H1 (cell line): ENCODE results near the gene BMP4. TPM values are rescaled to one million over a fixed set of nuclear protein-coding genes. Genes with fewer than 3 reads are reported as not detected.

Source experiments
- CTCF ChIA-PET: fragments of 300-600 bp; sonication (Branson Sonifier 250); formaldehyde crosslinking; loops from one replicate; lab custom pipeline; 2021; ENCODE audit not compliant: partially characterized antibody; lab: Charles Lee
- POLR2A ChIA-PET: fragments of 300-600 bp; sonication (Branson Sonifier 250); formaldehyde crosslinking; loops from one replicate; lab custom pipeline; 2021; ENCODE audit warnings: inconsistent platforms; ENCODE audit not compliant: partially characterized antibody; lab: Charles Lee
- DNase-seq, 2 experiments: peaks; one replicate each; pipeline versions ENCODE4 v3.0.0 to v3.0.0-alpha.2; 2010 to 2022; ENCODE audit warnings: low spot score in 2 of 2, low read depth in 1 of 2, mixed read lengths in 1 of 2
- FAIRE-seq: peaks from 2 replicates; lab custom pipeline; 2011; peaks lifted over from hg19 to GRCh38; lab: Jason Lieb, UNC
- H2AFZ ChIP-seq: 2 replicates; pipeline ENCODE4 v1.8.1; 2012; ENCODE audit warnings: low read length, inconsistent platforms
- H2AK5ac ChIP-seq: 2 replicates; pipeline ENCODE4 v1.6.1; 2013; ENCODE audit warnings: low read depth, low read length
- H2BK120ac ChIP-seq: replicated peaks from 2 replicates; pipeline ENCODE3; 2013; ENCODE audit warnings: low read depth, low read length, inconsistent platforms
- H2BK12ac ChIP-seq: 2 replicates; pipeline ENCODE4 v1.6.1; 2013; ENCODE audit warnings: low read depth, low read length
- H2BK15ac ChIP-seq: 2 replicates; pipeline ENCODE4 v1.6.1; 2013; ENCODE audit warnings: low read length
- H2BK20ac ChIP-seq: 2 replicates; pipeline ENCODE4 v1.6.1; 2013; ENCODE audit warnings: low read length
- H2BK5ac ChIP-seq: 2 replicates; pipeline ENCODE4 v1.6.1; 2013; ENCODE audit warnings: low read depth, low read length
- H3K14ac ChIP-seq: 2 replicates; pipeline ENCODE4 v1.6.1; 2013; ENCODE audit warnings: inconsistent platforms; ENCODE audit not compliant: insufficient read length
- H3K18ac ChIP-seq: 2 replicates; pipeline ENCODE4 v1.6.1; 2013; ENCODE audit warnings: low read length; ENCODE audit errors: extremely low read depth
- H3K23ac ChIP-seq: 2 replicates; pipeline ENCODE4 v1.6.1; 2013; ENCODE audit warnings: inconsistent platforms; ENCODE audit not compliant: insufficient read length
- H3K23me2 ChIP-seq: 2 replicates; pipeline ENCODE4 v1.6.1; 2013; ENCODE audit warnings: low read depth, low read length
- H3K27ac ChIP-seq: 2 replicates; pipeline ENCODE4 v1.6.1; 2011; ENCODE audit warnings: low read depth, low read length, inconsistent platforms
- H3K27me3 ChIP-seq, 4 experiments: replicated peaks in 1 of 4; 1 replicate in 1 of 4; 2 replicates in 3 of 4; pipeline versions ENCODE4 v1.6.1 to v1.8.1; 2011 to 2013; ENCODE audit warnings: low read length in 3 of 4, mild to moderate bottlenecking in 3 of 4, inconsistent platforms in 2 of 4, mixed read lengths in 2 of 4, moderate library complexity in 1 of 4; ENCODE audit not compliant: control insufficient read depth in 3 of 4, insufficient read depth in 3 of 4; ENCODE audit errors: extremely low read depth in 1 of 4
- H3K36me3 ChIP-seq, 4 experiments: 2 replicates each; pipeline versions ENCODE4 v1.6.1 to v1.8.1; 2011 to 2013; ENCODE audit warnings: mild to moderate bottlenecking in 4 of 4, low read length in 3 of 4, moderate library complexity in 2 of 4, control low read depth in 1 of 4, inconsistent platforms in 1 of 4; ENCODE audit not compliant: insufficient read depth in 4 of 4, control insufficient read depth in 2 of 4
- H3K4ac ChIP-seq: replicated peaks from 2 replicates; pipeline ENCODE3; 2013; ENCODE audit warnings: low read length, low read depth, mixed read lengths, inconsistent platforms; ENCODE audit not compliant: insufficient read length
- H3K4me1 ChIP-seq, 4 experiments: replicated peaks in 1 of 4; 1 replicate in 1 of 4; 2 replicates in 3 of 4; pipeline versions ENCODE4 v1.6.1 to v1.8.1; 2011 to 2013; ENCODE audit warnings: low read length in 3 of 4, inconsistent platforms in 2 of 4, mixed read lengths in 1 of 4; ENCODE audit not compliant: insufficient read depth in 4 of 4, control insufficient read depth in 3 of 4
- H3K4me2 ChIP-seq, 2 experiments: 2 replicates each; pipeline versions ENCODE4 v1.6.1 to v1.8.1; 2011 to 2013; ENCODE audit warnings: low read depth in 2 of 2, low read length in 2 of 2, control low read depth in 1 of 2, inconsistent platforms in 1 of 2, mild to moderate bottlenecking in 1 of 2; ENCODE audit not compliant: insufficient read depth in 1 of 2
- H3K4me3 ChIP-seq, 4 experiments: fragments of 200-600, 300-600 bp in 1 of 4; sonication (generic), shearing (Covaris generic), sonication (Bioruptor Twin) in 1 of 4; 2 replicates each; pipeline versions ENCODE4 v1.5.1 to v1.8.1; 2011 to 2016; ENCODE audit warnings: low read length in 4 of 4, low read depth in 3 of 4, control low read depth in 2 of 4, inconsistent platforms in 2 of 4, mild to moderate bottlenecking in 2 of 4, mixed read lengths in 1 of 4, moderate library complexity in 1 of 4; ENCODE audit not compliant: insufficient read depth in 2 of 4; ENCODE audit errors: extremely low read depth in 1 of 4
- H3K56ac ChIP-seq: replicated peaks from 2 replicates; pipeline ENCODE3; 2013; ENCODE audit warnings: low read depth, mild to moderate bottlenecking, mixed read lengths, low read length, inconsistent platforms; ENCODE audit not compliant: insufficient read length
- H3K79me1 ChIP-seq: 2 replicates; pipeline ENCODE4 v1.6.1; 2013; ENCODE audit warnings: low read depth, low read length, control low read depth
- H3K79me2 ChIP-seq, 2 experiments: 2 replicates each; pipeline versions ENCODE4 v1.6.1 to v1.8.1; 2012 to 2013; ENCODE audit warnings: low read length in 2 of 2, mild to moderate bottlenecking in 2 of 2, inconsistent platforms in 1 of 2; ENCODE audit not compliant: insufficient read depth in 2 of 2, control insufficient read depth in 1 of 2
- H3K9ac ChIP-seq, 4 experiments: replicated peaks in 1 of 4; 1 replicate in 1 of 4; 2 replicates in 3 of 4; pipeline versions ENCODE4 v1.6.1 to v1.8.1; 2011 to 2013; ENCODE audit warnings: low read depth in 3 of 4, low read length in 3 of 4, control low read depth in 2 of 4, mild to moderate bottlenecking in 2 of 4, moderate library complexity in 2 of 4, inconsistent platforms in 1 of 4; ENCODE audit errors: extremely low read depth in 1 of 4
- H3K9me3 ChIP-seq, 2 experiments: 2 replicates each; pipeline versions ENCODE4 v1.6.1 to v1.8.1; 2012 to 2013; ENCODE audit warnings: mild to moderate bottlenecking in 2 of 2, moderate library complexity in 2 of 2, control low read depth in 1 of 2, inconsistent platforms in 1 of 2, low read depth in 1 of 2, low read length in 1 of 2, mixed read lengths in 1 of 2; ENCODE audit not compliant: insufficient read depth in 2 of 2
- H4K20me1 ChIP-seq, 2 experiments: replicated peaks in 1 of 2; 2 replicates each; pipeline versions ENCODE3 to v1.8.1; 2011 to 2013; ENCODE audit warnings: inconsistent platforms in 2 of 2, low read length in 2 of 2, mild to moderate bottlenecking in 1 of 2; ENCODE audit not compliant: insufficient read depth in 2 of 2, control insufficient read depth in 1 of 2
- H4K5ac ChIP-seq: 2 replicates; pipeline ENCODE4 v1.6.1; 2013; ENCODE audit warnings: low read length, low read depth, mixed read lengths, inconsistent platforms; ENCODE audit not compliant: insufficient read length
- H4K8ac ChIP-seq: 2 replicates; pipeline ENCODE4 v1.8.0; 2013; ENCODE audit warnings: mild to moderate bottlenecking, moderate library complexity, low read length, inconsistent platforms; ENCODE audit not compliant: insufficient read depth; ENCODE audit errors: extremely low read depth
- H4K91ac ChIP-seq: replicated peaks from 2 replicates; pipeline ENCODE3; 2013; ENCODE audit warnings: low read length, mixed read lengths, inconsistent platforms; ENCODE audit not compliant: insufficient read length
- BRCA1 ChIP-seq: IDR thresholded peaks from 2 replicates; pipeline ENCODE4 v1.6.1; 2012; ENCODE audit warnings: low read depth, low read length, improper control_type of control experiment
- GABPA ChIP-seq: IDR thresholded peaks from 2 replicates; pipeline ENCODE4 v1.6.1; 2011; ENCODE audit warnings: mild to moderate bottlenecking, low read length, moderate library complexity, borderline replicate concordance; ENCODE audit not compliant: insufficient read depth
- HDAC2 ChIP-seq, 2 experiments: fragments of 300-600 bp in 1 of 2; sonication (generic) in 1 of 2; IDR thresholded peaks; 2 replicates each; pipeline ENCODE4 v1.6.1; 2011 to 2012; ENCODE audit warnings: low read depth in 2 of 2, low read length in 2 of 2, mild to moderate bottlenecking in 2 of 2, moderate library complexity in 2 of 2, borderline replicate concordance in 1 of 2, inconsistent platforms in 1 of 2
- MAX ChIP-seq: IDR thresholded peaks from 2 replicates; pipeline ENCODE4 v1.6.1; 2012; ENCODE audit warnings: inconsistent platforms
- SAP30 ChIP-seq: fragments of 300-600 bp; sonication (generic); IDR thresholded peaks from 2 replicates; pipeline ENCODE4 v1.7.1; 2012; ENCODE audit warnings: low read length, moderate library complexity, mild to moderate bottlenecking, inconsistent platforms; ENCODE audit not compliant: insufficient read depth, insufficient replicate concordance
- SIN3A ChIP-seq, 2 experiments: IDR thresholded peaks in 1 of 2; conservative IDR thresholded peaks in 1 of 2; 2 replicates each; pipeline ENCODE4 v1.6.1; 2011 to 2012; ENCODE audit warnings: low read length in 2 of 2, improper control_type of control experiment in 1 of 2, low read depth in 1 of 2, mild to moderate bottlenecking in 1 of 2
- SIRT6 ChIP-seq: IDR thresholded peaks from one replicate; pipeline ENCODE4 v1.7.1; 2012; ENCODE audit warnings: low read length, inconsistent platforms
- SIX5 ChIP-seq: IDR thresholded peaks from 2 replicates; pipeline ENCODE4 v1.6.1; 2011; ENCODE audit warnings: mild to moderate bottlenecking, low read depth, low read length
- TAF1 ChIP-seq: IDR thresholded peaks from 2 replicates; pipeline ENCODE4 v1.6.1; 2011; ENCODE audit warnings: mild to moderate bottlenecking, low read depth, low read length
- TBP ChIP-seq: IDR thresholded peaks from 2 replicates; pipeline ENCODE4 v1.6.1; 2011; ENCODE audit warnings: low read depth, low read length, improper control_type of control experiment
- WGBS, 2 experiments: shearing (Covaris generic) in 1 of 2; methylation state at CpG; one replicate each; pipeline versions ENCODE4 v1.1.6 to v1.1.7; 2013 to 2015; ENCODE audit warnings: low lambda C conversion rate in 2 of 2, mixed read lengths in 2 of 2, inconsistent platforms in 1 of 2, low coverage in 1 of 2, missing lambda C conversion rate in 1 of 2; ENCODE audit not compliant: insufficient replicate concordance in 2 of 2, insufficient coverage in 1 of 2, insufficient read length in 1 of 2; ENCODE audit errors: extremely low coverage in 1 of 2, missing lambda C conversion rate in 1 of 2; 5-methylcytosine and 5-hydroxymethylcytosine counted together
- polyA plus RNA-seq, 7 experiments: library from polyadenylated mRNA; depleted of rRNA in 3 of 7; stranded (reverse) in 5 of 7; unstranded in 2 of 7; fragments of >200 nt in 5 of 7; fragments of 200-250 nt in 2 of 7; gene quantifications; 1 replicate in 5 of 7; 2 replicates in 1 of 7; 4 replicates in 1 of 7; pipeline versions ENCODE4 v1.2.1 to v1.2.3, GENCODE V29; 2011 to 2013; ENCODE audit warnings: missing spikeins in 2 of 7, mixed read lengths in 2 of 7
- total RNA-seq: library from RNA; stranded (reverse); fragmentation: NEBNext Ultra II Directional; extraction: Animal tissue kit (Norgen Biotek cat#: 25700); gene quantifications from 2 replicates; pipeline ENCODE4 v1.2.1, GENCODE V29; 2021

BMP4 gene
- total and polyA plus RNA-seq, 2 of the 8 experiments (the other 6 are each of a cell fraction or from before 2014, with no cell fraction given) = 2.3 to 5.4 TPM

GRCh38 chr14:53908416-53908815 is 48.2 kb downstream of the BMP4 start:
- Histone ChIP-seq H3K14ac (no peak overlapping the region), H3K56ac (no peak overlapping the region), H2AK5ac (no peak overlapping the region), H2BK20ac (no peak overlapping the region), H2AFZ (no peak overlapping the region), H2BK12ac (no peak overlapping the region), H4K8ac (no peak overlapping the region), H3K27me3 (no peaks in the 10 kb centered on the region), H2BK15ac (no peak overlapping the region), H3K18ac (no peak overlapping the region), H4K5ac (no peak overlapping the region), H3K4me1 (no peaks in the 10 kb centered on the region), H3K23me2 (no peaks in the 10 kb centered on the region), H3K79me2 (no peaks in the 10 kb centered on the region), H2BK120ac (no peak overlapping the region), H3K79me1 (no peaks in the 10 kb centered on the region), H3K27ac (no peak overlapping the region), H3K4me3 (no peak overlapping the region), H3K9me3 (no peaks in the 10 kb centered on the region; a peak in 1 of 4 replicates), H2BK5ac (no peak overlapping the region), H3K4me2 (no peak overlapping the region), H4K20me1 (no peaks in the 10 kb centered on the region), H3K9ac (no peak overlapping the region), H3K4ac (no peak overlapping the region), H3K36me3 (no peaks in the 10 kb centered on the region), H3K23ac (no peak overlapping the region), H4K91ac (no peak overlapping the region)
- FAIRE-seq (no peak), DNase-seq (no peak)
- TF ChIP-seq GABPA (no peak), SIN3A (conservative IDR thresholded peaks at IDR 0.05 in 1 of 2, IDR thresholded peaks at IDR 0.05 in 1 of 2; ENCODE audit: low read depth in 1 of 2, low read length in 2 of 2) (no peak), SIX5 (no peak), SIRT6 (no peak), MAX (no peak), TAF1 (no peak), HDAC2 (IDR thresholded peaks at IDR 0.05; ENCODE audit: borderline replicate concordance in 1 of 2, low read depth in 2 of 2, low read length in 2 of 2) (no peak), TBP (no peak), BRCA1 (no peak), SAP30 (no peak)
- 88% methylated on average over 2 of the region's 2 CpGs; no CpG with 5 or more reads in 1 of the 2 experiments for WGBS, 2 experiments
- POLR2A ChIA-PET = no interaction called here
- CTCF ChIA-PET = no interaction called here
